GM18951 (cell line): Measurements from ENCODE around the gene PSD2.

Experiments used
- POLR2A ChIP-seq: IDR thresholded peaks from 4 replicates; pipeline ENCODE4 v1.6.1; 2011; ENCODE audit warnings: mild to moderate bottlenecking; ENCODE audit not compliant: insufficient read length, insufficient read depth; ENCODE audit errors: extremely low read depth
- in situ Hi-C: fragments of 300-500 bp; cut with MboI; formaldehyde crosslinking; loops from one replicate; pipeline ENCODE4 v1.12.0; 2022; ENCODE audit warnings: low sequenced_read_pairs, mixed read lengths, inconsistent platforms; ENCODE audit not compliant: unreplicated experiment

The PSD2 gene

GRCh38 chr5:139788294-139788910, 7.2 kb upstream of the PSD2 start:
- in situ Hi-C loops, result loop anchor here (5.0 to 25.0 kb wide), 3 partner anchors 56 to 374 kb away; no protein-coding TSS in a partner anchor
- no peak for TF ChIP-seq POLR2A

DNA sequence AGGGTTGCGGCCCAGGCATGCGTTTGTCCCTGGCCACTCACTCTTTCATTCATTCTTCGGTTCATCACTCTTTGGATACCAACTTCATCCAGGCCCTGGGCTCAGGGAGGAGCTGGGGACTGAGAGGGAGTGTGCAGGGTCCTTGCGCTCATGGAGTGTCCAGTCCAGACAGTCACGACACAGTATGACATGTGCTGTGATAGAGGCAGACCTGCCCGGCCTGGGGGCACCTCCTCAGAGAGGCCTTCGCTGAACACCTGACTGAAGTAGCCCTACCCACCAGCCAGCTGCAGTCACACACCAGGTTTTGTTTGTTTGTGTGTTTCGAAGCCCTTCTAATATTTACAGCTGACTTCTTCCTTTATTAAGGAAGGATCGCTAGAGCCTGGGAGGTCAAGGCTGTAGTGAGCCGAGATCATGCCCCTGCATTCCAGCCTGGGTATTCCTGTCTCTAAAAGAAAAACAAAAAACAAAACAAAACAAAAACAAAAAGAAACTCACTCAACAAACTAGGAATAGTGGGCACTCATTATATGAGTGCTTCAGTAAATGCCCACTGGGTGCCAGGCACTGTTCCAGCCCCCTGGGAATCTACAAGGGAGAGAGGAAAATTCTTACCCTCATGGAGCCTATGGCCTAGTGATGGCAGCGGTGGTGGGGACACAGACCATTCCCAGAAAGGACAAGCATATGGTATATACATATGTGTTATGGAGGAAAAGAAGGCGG, 6.3 kb upstream of the PSD2 start:
- no peak for TF ChIP-seq POLR2A
- in situ Hi-C loops, result loop anchor here (5.0 to 25.0 kb wide), 3 partner anchors 56 to 373 kb away; no protein-coding TSS in a partner anchor

DNA sequence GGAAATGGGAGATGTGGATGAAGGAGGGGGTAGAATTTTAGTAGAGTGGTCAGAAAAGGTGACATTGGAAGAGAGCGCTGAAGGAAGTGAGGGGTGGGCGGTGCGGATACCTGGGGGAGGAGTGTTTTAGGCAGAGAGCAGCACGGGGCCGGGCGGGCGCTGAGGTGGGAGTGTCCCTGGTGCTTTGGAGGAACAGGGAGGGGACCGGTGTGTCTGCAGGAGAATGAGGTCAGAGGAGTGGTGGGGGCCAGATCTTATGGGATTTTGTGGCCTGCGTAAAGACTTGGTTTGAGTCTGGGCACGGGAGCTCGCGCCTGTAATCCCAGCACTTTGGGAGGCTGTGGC, 5.8 kb upstream of the PSD2 start:
- in situ Hi-C loops, result loop anchor here (5.0 to 25.0 kb wide), 3 partner anchors 55 to 372 kb away; no protein-coding TSS in a partner anchor
- TF ChIP-seq POLR2A, result no peak

- in situ Hi-C loops, result loop anchor here (25.0 kb wide), 1 partner anchor 370 kb away; no protein-coding TSS in a partner anchor
- no peak for TF ChIP-seq POLR2A
Observed at GRCh38 chr5:139792218-139792617, 3.4 kb upstream of the PSD2 start.

DNA sequence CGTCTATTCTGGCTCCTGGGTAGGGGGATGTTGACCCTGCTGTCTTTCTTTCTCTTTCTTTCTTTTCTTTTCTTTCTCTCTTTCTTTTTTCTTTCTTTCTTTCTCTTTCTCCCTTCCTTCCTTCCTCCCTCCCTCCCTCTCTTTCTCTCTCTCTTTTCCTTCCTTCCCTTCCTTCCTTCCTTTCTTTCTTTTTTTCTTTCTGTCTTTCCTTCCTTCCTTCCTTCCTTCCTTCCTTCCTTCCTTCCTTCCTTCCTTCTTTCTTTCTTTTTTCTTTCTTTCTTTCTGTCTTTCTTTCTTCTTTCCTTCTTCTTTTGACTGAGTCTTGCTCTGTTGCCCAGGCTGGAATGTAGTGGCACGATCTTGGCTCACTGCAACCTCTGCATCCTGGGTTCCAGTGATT, 3.0 kb upstream of the PSD2 start:
- in situ Hi-C loops, result loop anchor here (25.0 kb wide), 1 partner anchor 370 kb away; no protein-coding TSS in a partner anchor

DNA sequence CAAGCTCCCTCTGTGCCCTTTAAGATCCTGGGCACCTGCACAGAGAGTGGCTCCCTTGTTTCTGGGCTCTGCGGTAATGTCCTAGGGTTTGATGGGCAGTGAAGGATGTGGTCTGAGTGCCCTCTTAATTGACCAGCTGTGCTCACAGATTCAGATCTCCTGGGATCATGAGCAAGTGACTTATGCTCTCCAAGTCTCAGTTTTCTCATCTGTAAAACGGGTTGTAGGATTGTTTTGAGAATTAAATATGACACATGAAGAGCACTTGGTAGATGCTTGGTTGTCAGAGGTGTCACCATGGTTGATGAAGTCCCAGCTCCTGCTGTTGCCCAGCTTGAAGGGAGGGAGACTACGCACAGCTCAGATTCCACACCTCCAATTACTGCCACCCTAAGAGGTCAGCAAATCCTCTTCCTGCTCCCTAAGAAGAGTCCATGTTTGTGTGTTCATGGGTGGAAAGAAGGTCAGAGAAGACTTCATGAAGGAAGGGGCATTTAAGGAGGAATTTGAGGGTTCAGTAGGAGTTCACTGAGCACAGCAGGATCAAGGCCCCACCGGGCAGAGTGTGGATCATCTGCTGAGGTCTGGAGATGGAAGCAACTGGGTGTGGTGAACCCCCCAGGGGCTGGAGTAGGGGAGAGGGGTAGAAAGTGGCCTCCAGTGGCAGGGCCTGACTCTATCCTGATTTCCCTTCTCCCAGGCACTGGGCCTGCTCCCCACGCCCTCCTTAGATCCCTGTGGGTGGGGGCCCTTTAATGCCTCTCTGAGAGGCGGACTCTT, 1.4 kb upstream of the PSD2 start:
- TF ChIP-seq POLR2A, result no peak
- in situ Hi-C loops, result loop anchor here (25.0 kb wide), 1 partner anchor 368 kb away; no protein-coding TSS in a partner anchor

- in situ Hi-C loops, result loop anchor here (25.0 kb wide), 1 partner anchor 366 kb away; no protein-coding TSS in a partner anchor
- no peak for TF ChIP-seq POLR2A
Observed at GRCh38 chr5:139796061-139796806, 626 bp downstream of the PSD2 start.

- in situ Hi-C loops, result loop anchor here (25.0 kb wide), 1 partner anchor 365 kb away; no protein-coding TSS in a partner anchor
- TF ChIP-seq POLR2A, result no peak
Observed at GRCh38 chr5:139797335-139797734, 1.7 kb downstream of the PSD2 start.

DNA sequence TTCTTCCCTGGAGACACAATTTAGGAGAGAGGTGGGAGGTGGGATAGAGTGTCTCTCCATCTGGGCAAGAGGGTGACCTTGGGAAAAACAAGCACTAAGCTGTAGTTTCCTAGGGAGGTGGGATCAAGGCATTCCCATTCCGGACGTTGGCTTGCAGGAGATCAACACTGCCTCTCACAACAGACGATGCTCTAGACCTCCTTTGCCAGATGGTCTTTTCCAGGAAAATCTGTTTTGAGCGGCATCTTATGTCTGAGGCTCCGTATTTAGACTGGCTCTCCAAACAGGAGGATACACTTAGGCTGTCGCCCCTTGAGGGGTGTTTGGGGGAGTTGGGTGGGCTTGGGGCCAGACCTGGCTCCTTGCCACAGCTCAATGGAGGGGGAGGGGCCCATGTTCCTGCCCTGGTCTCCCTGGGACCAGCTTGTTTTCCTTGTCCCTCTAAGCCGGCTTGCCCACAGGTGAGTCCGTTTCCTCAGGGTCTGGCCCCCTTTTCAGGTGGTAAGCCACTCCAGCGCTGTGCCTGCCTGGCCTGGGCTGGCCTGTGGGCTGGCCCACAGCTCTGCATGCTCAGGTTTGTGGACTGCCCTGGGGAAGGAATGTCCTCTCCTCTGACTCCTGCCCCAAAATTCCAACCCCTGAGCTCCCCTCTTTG, 2.4 kb downstream of the PSD2 start:
- TF ChIP-seq POLR2A, result no peak
- in situ Hi-C loops, result loop anchor here (25.0 kb wide), 1 partner anchor 364 kb away; no protein-coding TSS in a partner anchor

DNA sequence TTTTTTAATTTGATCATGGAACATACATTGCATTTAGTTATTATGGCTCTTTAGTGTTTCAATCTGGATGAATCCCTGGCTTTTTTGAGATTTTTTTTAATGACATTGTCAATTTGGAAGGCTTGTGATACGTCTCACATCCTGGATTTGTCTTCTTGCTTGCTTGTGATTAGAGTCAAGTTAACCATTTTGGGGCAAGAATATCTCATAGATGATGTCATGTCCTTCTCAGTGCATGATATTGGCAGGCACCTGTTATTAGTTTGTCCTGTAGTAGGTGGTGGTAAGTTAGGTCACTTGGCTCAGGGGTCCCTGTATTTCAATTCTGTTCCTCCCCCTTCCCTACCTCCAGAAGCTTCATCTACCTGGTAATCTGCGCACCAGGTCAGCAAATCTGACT, 3.3 kb downstream of the PSD2 start:
- no peak for TF ChIP-seq POLR2A
- in situ Hi-C loops, result loop anchor here (25.0 kb wide), 1 partner anchor 363 kb away; no protein-coding TSS in a partner anchor

DNA sequence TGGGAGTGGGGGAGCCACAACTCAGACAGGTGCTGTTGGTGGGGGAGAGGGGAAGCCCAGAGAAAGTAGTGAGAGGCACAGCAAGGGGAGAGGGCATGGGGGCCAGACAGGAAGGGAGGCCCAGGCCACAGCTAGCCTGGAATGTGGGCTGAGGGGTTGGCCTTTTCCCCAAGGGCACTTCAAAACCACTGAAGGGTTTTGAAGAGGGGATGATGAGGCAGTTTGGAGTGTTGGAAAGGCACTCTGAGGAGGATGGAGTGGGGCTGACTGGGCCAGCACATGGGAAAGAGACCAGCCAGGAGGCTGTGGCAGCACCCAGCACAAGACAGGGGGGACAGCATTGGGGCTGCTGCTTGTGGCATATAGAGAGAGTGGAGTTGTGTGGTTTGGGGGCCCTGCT, 3.8 kb downstream of the PSD2 start:
- no peak for TF ChIP-seq POLR2A
- in situ Hi-C loops, result loop anchor here (25.0 kb wide), 1 partner anchor 363 kb away; no protein-coding TSS in a partner anchor

DNA sequence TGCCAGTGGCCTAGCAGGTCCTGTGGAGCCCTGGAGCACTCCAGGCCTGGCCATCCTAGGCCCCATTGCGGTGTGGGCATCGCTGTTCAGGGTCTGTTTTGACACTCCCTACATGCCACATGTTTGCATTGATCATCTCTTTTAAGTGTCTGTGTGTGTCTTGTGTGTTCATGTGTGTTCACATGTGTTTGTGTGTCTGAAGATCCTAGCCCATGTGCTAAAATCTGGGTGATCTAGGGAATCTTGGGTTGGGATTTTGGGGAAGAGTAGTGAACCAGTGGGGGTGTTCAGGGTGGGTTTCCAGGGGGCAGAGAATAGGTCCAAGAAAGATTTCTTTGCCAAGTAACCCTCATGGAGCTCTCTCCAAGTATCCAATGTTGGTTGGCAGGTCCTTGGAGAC, 8.4 kb downstream of the PSD2 start:
- in situ Hi-C loops, result no loop called here
- no peak for TF ChIP-seq POLR2A
